ENCODE results near the gene DDIT3.
A peak's percentile ranks its signal among the peaks of the same experiment; 100 is the strongest.
"Not testable (repeated sequence)": the region's sequence is repeated elsewhere in the genome, so short reads cannot be mapped to it uniquely, and the experiment has no call there.

DDIT3 gene

GRCh38 chr12:57525615-57526383, 5.5 kb upstream of the DDIT3 start:
- DNase-seq (ENCODE audit: low spot score): no peak

GRCh38 chr12:57524814-57525614, 4.7 kb upstream of the DDIT3 start:
- no peak for DNase-seq (ENCODE audit: low spot score)

GRCh38 chr12:57523706-57524614, 3.6 kb upstream of the DDIT3 start:
- no peak for DNase-seq (ENCODE audit: low spot score)

DNA sequence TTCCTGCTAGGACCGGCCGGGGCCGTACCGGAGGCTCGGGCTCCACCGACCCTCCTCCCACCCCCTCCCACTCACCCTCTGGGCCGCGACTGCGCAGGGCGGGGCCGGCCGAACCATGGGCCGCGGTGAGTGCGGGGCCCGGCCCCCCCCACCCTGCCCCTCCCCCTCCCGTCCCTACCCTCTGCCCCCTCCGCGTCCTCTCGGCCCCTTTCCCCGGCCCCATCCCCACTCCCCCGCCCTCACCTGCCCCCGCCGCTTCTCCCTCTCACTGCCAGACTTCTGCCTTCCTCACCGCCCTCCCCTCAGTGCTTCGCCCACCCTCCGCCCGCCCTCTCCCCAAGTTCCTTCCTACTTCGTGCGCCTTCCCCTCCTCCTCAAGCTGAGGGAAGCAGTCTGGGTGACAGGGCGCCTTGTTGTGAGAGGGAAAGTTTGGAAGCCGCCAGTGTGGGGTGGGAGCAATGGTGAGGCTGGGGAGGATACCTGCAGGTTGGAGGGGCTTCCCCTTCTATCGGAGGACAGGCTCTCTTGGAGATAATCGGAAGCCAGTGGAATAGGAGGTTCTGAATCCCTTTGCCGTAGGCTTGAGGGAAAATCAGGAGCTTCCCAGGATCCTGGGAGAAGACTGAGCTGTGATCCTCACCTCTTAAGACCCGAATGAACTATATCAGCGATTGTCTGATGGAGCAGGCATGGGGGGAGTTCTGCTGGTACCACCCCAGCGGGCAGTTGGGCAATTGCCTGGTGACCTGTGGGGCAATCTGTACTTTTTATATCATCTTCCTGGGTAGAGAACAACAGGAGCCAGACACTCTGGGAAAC, 2.8 kb upstream of the DDIT3 start:
- DNase-seq (ENCODE audit: low spot score): no peak

- peak; percentile 96 for DNase-seq (ENCODE audit: low spot score)
Observed at GRCh38 chr12:57522011-57522886, 1.9 kb upstream of the DDIT3 start, which contains the start of gene MBD6. Gene MBD6 (plus strand): TSS chr12:57522824. CDS start chr12:57524304, 1,480 bp downstream.

DNA sequence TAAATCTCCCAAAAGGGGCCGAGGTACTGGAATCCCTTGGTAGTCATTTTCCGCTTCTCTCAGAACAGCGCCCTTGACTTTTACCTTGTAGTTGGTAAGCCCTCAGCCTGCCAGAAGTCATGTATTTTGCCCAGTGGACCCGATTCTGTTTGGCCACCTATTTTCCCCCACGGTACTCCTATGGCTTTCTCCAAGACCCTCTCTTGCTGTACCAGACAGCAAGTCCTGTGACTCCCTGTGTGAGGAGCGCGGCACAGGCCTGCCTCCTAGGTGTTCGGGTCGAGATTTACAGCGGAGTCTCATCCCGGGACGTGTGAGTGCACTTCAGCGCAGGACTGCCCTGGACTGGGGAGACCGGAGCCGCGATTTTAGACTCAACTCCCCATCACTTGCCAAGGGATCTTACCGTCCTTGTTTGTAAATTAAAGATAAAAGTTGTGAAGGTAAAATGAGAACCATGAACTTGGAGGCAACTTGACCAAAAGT, 1.3 kb upstream of the DDIT3 start:
- no peak for DNase-seq (ENCODE audit: low spot score)

DNA sequence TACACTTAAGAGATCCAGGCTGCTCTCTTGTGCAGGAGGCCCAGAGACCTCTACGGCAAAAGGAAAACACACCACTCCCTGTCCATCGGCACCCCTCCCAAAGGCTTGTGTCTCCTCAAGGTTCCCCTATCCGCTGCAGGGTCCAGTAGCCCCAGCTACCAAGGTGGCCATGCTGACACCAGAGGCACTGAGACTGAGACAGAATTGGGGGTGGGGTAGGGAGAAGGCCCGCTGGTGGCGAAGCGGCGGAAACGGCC, 590 bp downstream of the DDIT3 start:
- DNase-seq (ENCODE audit: low spot score): no peak

- DNase-seq (ENCODE audit: low spot score): peak; percentile 80
Observed at GRCh38 chr12:57518920-57519795, 1.2 kb downstream of the DDIT3 start.

GRCh38 chr12:57518176-57518919, 2.0 kb downstream of the DDIT3 start:
- DNase-seq (ENCODE audit: low spot score): no peak

DNA sequence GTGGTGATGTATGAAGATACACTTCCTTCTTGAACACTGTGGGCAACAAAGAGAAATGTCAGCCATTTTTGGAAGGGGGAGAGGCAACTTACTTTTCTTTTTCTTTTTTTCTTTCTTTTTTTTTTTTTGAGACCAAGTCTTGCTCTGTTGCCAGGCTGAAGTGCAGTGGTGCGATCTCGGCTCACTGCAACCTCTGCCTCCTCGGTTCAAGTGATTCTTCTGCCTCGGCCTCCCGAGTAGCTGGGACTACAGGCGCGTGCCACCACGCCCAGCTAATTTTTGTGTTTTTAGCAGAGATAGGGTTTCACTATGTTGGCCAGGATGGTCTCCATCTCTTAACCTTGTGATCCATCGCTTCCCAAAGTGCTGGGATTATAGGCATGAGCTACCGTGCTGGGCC, 2.6 kb downstream of the DDIT3 start:
- DNase-seq (ENCODE audit: low spot score): not testable (repeated sequence)

DNA sequence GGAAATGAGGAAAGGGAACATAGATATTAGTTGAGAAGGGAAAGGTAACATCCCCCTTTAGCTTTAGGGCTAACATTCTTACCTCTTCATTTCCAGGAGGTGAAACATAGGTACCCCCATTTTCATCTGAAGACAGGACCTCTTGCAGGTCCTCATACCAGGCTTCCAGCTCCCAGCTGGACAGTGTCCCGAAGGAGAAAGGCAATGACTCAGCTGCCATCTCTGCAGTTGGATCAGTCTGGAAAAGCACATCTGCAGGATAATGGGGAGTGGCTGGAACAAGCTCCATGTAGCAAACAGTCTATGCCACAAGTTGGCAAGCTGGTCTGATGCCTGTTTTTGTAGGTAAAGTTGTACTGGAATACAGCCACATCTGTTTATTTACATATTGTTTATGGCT, 3.1 kb downstream of the DDIT3 start:
- DNase-seq (ENCODE audit: low spot score): no peak

GRCh38 chr12:57516617-57517153, 3.6 kb downstream of the DDIT3 start:
- DNase-seq (ENCODE audit: low spot score): no peak

DNA sequence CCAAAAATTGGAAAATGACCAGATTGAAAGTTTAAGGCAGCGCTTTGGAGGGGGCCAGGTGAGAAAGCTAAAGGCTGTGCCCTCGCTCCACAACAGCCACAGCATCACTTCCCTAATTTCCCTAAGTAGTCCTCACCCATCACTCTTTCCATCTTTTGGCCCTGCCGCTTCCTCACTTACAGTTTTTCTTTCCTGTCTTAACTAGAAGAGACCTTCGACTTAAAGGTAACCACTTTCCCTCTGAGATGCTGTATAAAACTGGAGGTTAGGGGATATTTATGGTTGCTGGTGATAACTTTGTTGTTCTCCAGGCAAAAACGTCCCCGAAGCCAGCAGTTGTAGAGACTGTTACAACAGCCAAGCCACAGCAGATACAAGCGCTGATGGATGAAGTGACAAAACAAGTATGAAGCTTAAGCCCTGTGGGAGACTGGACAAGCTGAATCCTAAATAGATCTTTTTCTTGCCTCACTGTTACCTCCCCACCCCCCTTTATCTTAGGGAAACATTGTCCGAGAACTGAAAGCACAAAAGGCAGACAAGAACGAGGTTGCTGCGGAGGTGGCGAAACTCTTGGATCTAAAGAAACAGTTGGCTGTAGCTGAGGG, 4.3 kb downstream of the DDIT3 start:
- DNase-seq (ENCODE audit: low spot score): no peak

GRCh38 chr12:57515408-57515933, 4.8 kb downstream of the DDIT3 start:
- no peak for DNase-seq (ENCODE audit: low spot score)

GRCh38 chr12:57514720-57515407, 5.5 kb downstream of the DDIT3 start:
- no peak for DNase-seq (ENCODE audit: low spot score)

DNA sequence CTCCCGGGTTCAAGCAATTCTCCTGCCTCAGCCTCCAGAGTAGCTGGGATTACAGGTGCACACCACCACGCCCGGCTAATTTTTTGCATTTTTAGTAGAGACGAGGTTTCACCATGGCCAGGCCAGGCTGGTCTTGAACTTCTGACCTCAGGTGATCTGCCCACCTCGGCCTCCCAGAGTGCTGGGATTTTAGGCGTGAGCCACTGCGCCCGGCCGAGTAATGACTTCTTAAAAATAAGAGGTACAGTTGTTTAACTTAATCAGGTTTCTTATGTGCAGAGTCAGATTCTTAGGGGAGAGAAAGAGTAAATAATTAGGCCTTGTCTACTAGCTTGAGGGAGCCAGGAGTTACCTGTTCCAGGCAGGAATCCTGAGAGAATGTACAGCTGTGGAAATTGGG, 6.1 kb downstream of the DDIT3 start:
- DNase-seq (ENCODE audit: low spot score): not testable (repeated sequence)

- DNase-seq (ENCODE audit: low spot score): not testable (repeated sequence)
Observed at GRCh38 chr12:57513677-57514076, 6.6 kb downstream of the DDIT3 start.

All from D341Med (cell line).